ENCODE data around the gene NPLOC4.

- TF ChIP-seq CTCF (IDR thresholded peaks at IDR 0.05) (no peak), POLR2A (IDR thresholded peaks at IDR 0.05) (no peak), POLR2AphosphoS5 (IDR thresholded peaks at IDR 0.05) (no peak)
These were observed 27.2 kb downstream of the NPLOC4 start for GRCh38 chr17:81609541-81610311.

Measured in stomach (tissue), 4 donors.